Upper lobe of right lung (tissue), 1 donor: ENCODE results near the gene XYLT1. TPM values are rescaled to one million over a fixed set of nuclear protein-coding genes. Genes with fewer than 3 reads are reported as not detected.

Experiments used
- ATAC-seq: fragments of 200-7000 bp; cut with Tn5 transposase; one replicate; pipeline ENCODE4 v1.9.1; 2020; ENCODE audit warnings: mild to moderate bottlenecking, moderate library complexity
- DNase-seq: peaks from one replicate; pipeline ENCODE4 v3.0.0-alpha.2; 2020
- H3K27ac ChIP-seq: fragments of 200-600 bp; one replicate; pipeline ENCODE4 v1.8.0; 2022
- H3K27me3 ChIP-seq: fragments of 200-600 bp; one replicate; pipeline ENCODE4 v1.8.0; 2022; ENCODE audit warnings: mild to moderate bottlenecking
- H3K36me3 ChIP-seq: fragments of 200-600 bp; one replicate; pipeline ENCODE4 v1.8.0; 2022
- H3K4me1 ChIP-seq: fragments of 200-600 bp; one replicate; pipeline ENCODE4 v1.8.0; 2022
- H3K4me3 ChIP-seq: fragments of 200-600 bp; one replicate; pipeline ENCODE4 v1.8.0; 2022; ENCODE audit warnings: mild to moderate bottlenecking
- H3K9me3 ChIP-seq: fragments of 200-600 bp; one replicate; pipeline ENCODE4 v1.8.0; 2022
- intact Hi-C: fragments of 100-400 bp; cut with DNase I; formaldehyde crosslinking; loops from one replicate; pipeline ENCODE4 v1.11.0; 2022
- total RNA-seq: library from RNA; stranded (reverse); fragmentation: NEBNext Ultra II Directional; extraction: Animal tissue kit (Norgen Biotek cat#: 25700); gene quantifications from one replicate; pipeline ENCODE4 v1.2.1, GENCODE V29; 2021
- TF ChIP-seq, protein P1 (sequence below): fragments of 200-600 bp; IDR thresholded peaks from one replicate; pipeline ENCODE4 v1.8.0; 2022; ENCODE audit warnings: antibody characterized with exemption
- donor health status: DM: no; HTN: yes; CAD: no; lungs with severe emphysema.

XYLT1 gene
- total RNA-seq, 1 donor from 2014 or later, result 12.1 TPM

DNA sequence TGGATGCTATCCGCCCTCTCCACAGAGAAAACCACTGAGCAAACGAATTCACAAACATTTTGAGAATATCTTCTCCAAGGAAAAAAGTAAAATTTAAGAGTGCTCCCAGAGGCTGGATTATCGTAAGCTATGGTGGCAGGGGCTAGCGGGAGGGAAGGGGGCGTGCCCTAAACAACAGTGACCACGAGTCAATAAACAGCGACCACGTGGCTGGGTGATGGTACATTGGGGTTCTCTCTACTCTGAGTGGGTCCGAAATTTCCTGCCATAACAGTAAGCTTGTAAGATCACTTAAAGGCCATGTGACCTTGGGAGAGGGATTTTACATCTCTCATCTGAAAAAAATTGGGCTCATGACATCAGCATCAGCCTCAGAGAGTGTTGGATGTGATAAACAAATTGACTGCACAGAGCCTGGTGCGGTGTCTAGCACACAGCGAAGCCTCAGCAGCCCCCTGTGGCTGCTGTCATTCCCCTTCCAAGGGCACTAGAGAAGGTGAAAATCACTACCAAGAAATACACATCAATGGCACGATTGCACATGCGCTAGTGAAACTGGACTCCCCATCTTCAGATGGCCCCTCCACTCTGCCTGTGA, 213.2 kb downstream of the XYLT1 start:
- no peaks in the 10 kb centered on the region for H3K9me3 ChIP-seq
- H3K27ac ChIP-seq, result no peak overlapping the region
- H3K4me3 ChIP-seq, result no peak overlapping the region
- intact Hi-C loops, result no loop called here
- H3K4me1 ChIP-seq, result no peaks in the 10 kb centered on the region
- H3K27me3 ChIP-seq, result no peaks in the 10 kb centered on the region
- TF ChIP-seq, protein P1, sequence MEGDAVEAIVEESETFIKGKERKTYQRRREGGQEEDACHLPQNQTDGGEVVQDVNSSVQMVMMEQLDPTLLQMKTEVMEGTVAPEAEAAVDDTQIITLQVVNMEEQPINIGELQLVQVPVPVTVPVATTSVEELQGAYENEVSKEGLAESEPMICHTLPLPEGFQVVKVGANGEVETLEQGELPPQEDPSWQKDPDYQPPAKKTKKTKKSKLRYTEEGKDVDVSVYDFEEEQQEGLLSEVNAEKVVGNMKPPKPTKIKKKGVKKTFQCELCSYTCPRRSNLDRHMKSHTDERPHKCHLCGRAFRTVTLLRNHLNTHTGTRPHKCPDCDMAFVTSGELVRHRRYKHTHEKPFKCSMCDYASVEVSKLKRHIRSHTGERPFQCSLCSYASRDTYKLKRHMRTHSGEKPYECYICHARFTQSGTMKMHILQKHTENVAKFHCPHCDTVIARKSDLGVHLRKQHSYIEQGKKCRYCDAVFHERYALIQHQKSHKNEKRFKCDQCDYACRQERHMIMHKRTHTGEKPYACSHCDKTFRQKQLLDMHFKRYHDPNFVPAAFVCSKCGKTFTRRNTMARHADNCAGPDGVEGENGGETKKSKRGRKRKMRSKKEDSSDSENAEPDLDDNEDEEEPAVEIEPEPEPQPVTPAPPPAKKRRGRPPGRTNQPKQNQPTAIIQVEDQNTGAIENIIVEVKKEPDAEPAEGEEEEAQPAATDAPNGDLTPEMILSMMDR, result no peak
- DNase-seq (no peak), ATAC-seq (no peak)
- no peaks in the 10 kb centered on the region for H3K36me3 ChIP-seq

- H3K27me3 ChIP-seq, result no peaks in the 10 kb centered on the region
- no peaks in the 10 kb centered on the region for H3K36me3 ChIP-seq
- ATAC-seq (no peak), DNase-seq (no peak)
- no peak overlapping the region for H3K27ac ChIP-seq
- H3K4me3 ChIP-seq, result no peak overlapping the region
- no peaks in the 10 kb centered on the region for H3K4me1 ChIP-seq
- intact Hi-C loops, result no loop called here
- TF ChIP-seq, protein P1, result no peak
- H3K9me3 ChIP-seq, result no peaks in the 10 kb centered on the region
Measured at GRCh38 chr16:17252701-17253100, 218.1 kb downstream of the XYLT1 start.

DNA sequence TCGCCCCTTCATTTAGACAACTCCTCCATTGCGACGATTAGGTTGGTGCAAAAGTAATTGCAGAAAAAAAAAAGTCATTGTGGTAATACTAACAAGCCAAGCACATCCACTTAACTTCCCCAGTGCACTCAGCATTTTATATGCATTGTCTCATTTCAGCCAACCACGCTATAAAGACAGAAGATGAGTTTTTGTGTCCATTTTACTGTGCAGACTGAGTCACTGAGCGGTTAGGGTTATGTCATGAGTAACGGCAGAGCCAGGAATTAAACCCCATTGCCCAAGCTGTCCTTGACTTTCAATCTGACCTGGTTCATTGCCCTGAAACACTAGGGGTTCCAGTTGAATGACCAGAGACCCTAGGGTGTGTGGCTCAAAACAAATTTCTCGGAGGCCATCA, 218.7 kb downstream of the XYLT1 start:
- no peak for DNase-seq
- H3K4me1 ChIP-seq, result no peaks in the 10 kb centered on the region
- no peak overlapping the region for H3K27ac ChIP-seq
- ATAC-seq, result no peak
- no peaks in the 10 kb centered on the region for H3K9me3 ChIP-seq
- H3K4me3 ChIP-seq, result no peak overlapping the region
- intact Hi-C loops, result no loop called here
- H3K27me3 ChIP-seq, result no peaks in the 10 kb centered on the region
- TF ChIP-seq, protein P1, result no peak
- H3K36me3 ChIP-seq, result no peaks in the 10 kb centered on the region

GRCh38 chr16:17251496-17251895, 219.3 kb downstream of the XYLT1 start:
- DNase-seq (no peak), ATAC-seq (no peak)
- H3K9me3 ChIP-seq, result no peaks in the 10 kb centered on the region
- intact Hi-C loops, result no loop called here
- H3K27ac ChIP-seq, result no peak overlapping the region
- no peaks in the 10 kb centered on the region for H3K27me3 ChIP-seq
- TF ChIP-seq, protein P1, result no peak
- no peaks in the 10 kb centered on the region for H3K4me1 ChIP-seq
- no peak overlapping the region for H3K4me3 ChIP-seq
- no peaks in the 10 kb centered on the region for H3K36me3 ChIP-seq

- ATAC-seq (no peak), DNase-seq (no peak)
- H3K4me1 ChIP-seq, result no peaks in the 10 kb centered on the region
- TF ChIP-seq, protein P1, result no peak
- no peaks in the 10 kb centered on the region for H3K9me3 ChIP-seq
- no peaks in the 10 kb centered on the region for H3K27me3 ChIP-seq
- no peak overlapping the region for H3K27ac ChIP-seq
- H3K36me3 ChIP-seq, result no peaks in the 10 kb centered on the region
- H3K4me3 ChIP-seq, result no peak overlapping the region
- intact Hi-C loops, result no loop called here
Measured at GRCh38 chr16:17246974-17247732, 223.6 kb downstream of the XYLT1 start.
